ENCODE measurements around the gene FN1. TPM values are rescaled to one million over a fixed set of nuclear protein-coding genes. Genes with fewer than 3 reads are reported as not detected.

FN1 gene
- total RNA-seq = 112 and 4,076 TPM in 2 replicates

DNA sequence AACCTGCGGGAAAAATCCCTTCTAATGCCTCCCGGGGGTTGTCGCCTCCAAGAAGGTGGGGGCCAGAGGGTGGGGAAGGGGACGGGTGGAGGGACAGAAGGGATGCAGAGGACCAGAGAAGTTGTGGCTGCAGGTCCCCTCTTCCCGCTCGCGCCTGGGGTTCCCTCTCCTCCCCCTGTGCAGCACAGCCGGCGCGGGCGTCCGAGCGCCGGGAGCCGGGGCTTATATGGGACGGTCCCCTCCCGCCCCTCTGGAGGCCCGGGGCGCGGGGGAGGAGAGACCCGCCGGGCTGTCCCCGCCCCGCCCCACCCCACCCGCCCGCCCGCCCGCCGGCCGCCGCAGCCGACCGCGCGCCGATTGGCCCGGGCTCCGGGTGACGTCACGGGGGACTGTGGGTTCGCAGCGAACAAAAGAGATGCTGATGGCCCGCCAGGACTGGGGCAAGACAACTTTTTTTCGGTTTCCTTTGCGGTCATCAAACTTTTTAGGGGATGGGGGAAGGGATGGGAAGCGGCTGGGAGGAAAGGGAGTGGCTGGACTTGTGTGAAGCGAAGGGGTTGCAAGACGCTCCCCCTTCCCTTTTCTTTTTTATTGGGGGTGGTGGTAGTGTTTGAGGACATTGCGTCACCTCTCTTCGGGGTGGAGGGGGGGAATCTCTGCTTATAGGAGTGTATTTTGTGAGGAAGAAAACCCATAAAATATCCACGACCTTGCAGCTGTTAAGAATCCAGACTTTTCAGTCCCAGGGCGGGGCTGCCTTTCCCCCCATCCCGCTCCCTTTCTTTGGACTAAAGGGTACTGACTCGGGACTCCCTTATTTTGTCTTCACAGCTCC, at the start of gene FN1:
FN1 (minus strand) TSS at position 199 of the 835 bp plus-strand sequence. CDS start 266 bp downstream, outside the sequence.

GRCh38 chr2:215311625-215312396, 124.1 kb downstream of the FN1 start, which contains the start of gene ATIC:
ATIC (plus strand) TSS chr2:215312059; CDS start chr2:215312143, 84 bp downstream.

Other genes with a start within 250 kb of the FN1 start
- 41.0 and 80.3 TPM in 2 replicates for gene ATIC, start 124.0 kb downstream of the FN1 start, total RNA-seq